Activated T-helper 2 cell treated with anti-CD3 and anti-CD28 coated beads, Interferon-gamma antibody, Interleukin-2, Interleukin-4, amounts not matched to agents 10 μg/mL and 5 μg/mL and 100 μg/mL, durations not matched to agents 14 hours and 24 hours and 36 hours (primary cell): ENCODE results near the gene FTO. TPM values are rescaled to one million over a fixed set of nuclear protein-coding genes. Genes with fewer than 3 reads are reported as not detected.
"Not testable (repeated sequence)": the region's sequence is repeated elsewhere in the genome, so short reads cannot be mapped to it uniquely, and the experiment has no call there.

Experiments
- DNase-seq: peaks from one replicate; pipeline ENCODE4 v3.0.0; 2021; ENCODE audit warnings: low spot score
- H3K27ac Mint-ChIP-seq: one replicate; pipeline ENCODE4 v1.8.0; 2021; ENCODE audit warnings: mixed read lengths
- H3K27me3 Mint-ChIP-seq: one replicate; pipeline ENCODE4 v1.8.0; 2021; ENCODE audit warnings: low read depth, mixed read lengths
- H3K36me3 Mint-ChIP-seq: one replicate; pipeline ENCODE4 v1.8.0; 2021; ENCODE audit warnings: low read depth, mixed read lengths
- H3K4me1 Mint-ChIP-seq: one replicate; pipeline ENCODE4 v1.8.0; 2021; ENCODE audit warnings: low read depth, mixed read lengths
- H3K4me3 Mint-ChIP-seq: one replicate; pipeline ENCODE4 v1.8.0; 2021; ENCODE audit warnings: low read depth, mild to moderate bottlenecking, moderate library complexity, mixed read lengths
- H3K9me3 Mint-ChIP-seq: one replicate; pipeline ENCODE4 v1.8.0; 2021; ENCODE audit warnings: mixed read lengths
- intact Hi-C: fragments of 100-400 bp; cut with micrococcal nuclease; formaldehyde crosslinking; loops from one replicate; pipeline ENCODE4 v1.15.1; 2023
- total RNA-seq: library from RNA; stranded (reverse); gene quantifications from 2 replicates; pipeline ENCODE4 v1.2.3, GENCODE V29; 2022

The FTO gene
- total RNA-seq, 1 donor from 2014 or later: 62.7 TPM

- H3K4me3 Mint-ChIP-seq, H3K4me1 Mint-ChIP-seq, H3K27me3 Mint-ChIP-seq, H3K27ac Mint-ChIP-seq, DNase-seq, intact Hi-C loops: not testable (repeated sequence)
- peaks cover 17% of the 10 kb centered on the region for H3K9me3 Mint-ChIP-seq
- peaks cover 24% of the 10 kb centered on the region for H3K36me3 Mint-ChIP-seq
Observed at GRCh38 chr16:53685334-53685733, 18.6 kb upstream of the FTO start.

DNA sequence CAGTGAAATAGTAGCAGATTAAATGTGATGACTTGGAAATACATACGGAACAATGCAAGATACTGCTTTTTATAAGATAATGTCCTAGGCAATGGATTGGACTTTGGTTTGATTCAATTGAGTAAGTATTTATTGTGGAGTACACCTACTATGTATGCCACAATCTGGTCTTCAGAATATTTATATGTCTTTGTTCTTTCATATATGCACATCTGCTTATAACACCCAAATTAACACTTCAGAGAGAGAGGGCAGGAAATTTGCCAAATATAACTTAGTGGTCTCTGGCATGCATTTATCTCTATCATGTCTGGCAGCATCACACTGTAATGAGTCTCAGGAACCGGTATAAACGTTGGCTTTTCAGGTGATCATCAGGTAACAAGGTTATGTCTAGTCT lies 17.2 kb upstream of the FTO start:
- peaks cover 24% of the 10 kb centered on the region for H3K36me3 Mint-ChIP-seq
- H3K9me3 Mint-ChIP-seq: peaks cover 17% of the 10 kb centered on the region
- intact Hi-C loops: no loop called here
- no peaks in the 10 kb centered on the region for H3K27me3 Mint-ChIP-seq
- H3K4me1 Mint-ChIP-seq: peaks cover 3% of the 10 kb centered on the region
- no peak overlapping the region for H3K4me3 Mint-ChIP-seq
- no peak for DNase-seq
- H3K27ac Mint-ChIP-seq: no peak overlapping the region

- H3K27ac Mint-ChIP-seq: no peak overlapping the region
- DNase-seq: no peak
- no peaks in the 10 kb centered on the region for H3K27me3 Mint-ChIP-seq
- intact Hi-C loops: no loop called here
- H3K4me1 Mint-ChIP-seq: peaks cover 3% of the 10 kb centered on the region
- peaks cover 18% of the 10 kb centered on the region for H3K36me3 Mint-ChIP-seq
- H3K9me3 Mint-ChIP-seq: peaks cover 9% of the 10 kb centered on the region
- H3K4me3 Mint-ChIP-seq: no peak overlapping the region
Observed at GRCh38 chr16:53689636-53690035, 14.3 kb upstream of the FTO start.

- no peaks in the 10 kb centered on the region for H3K4me1 Mint-ChIP-seq
- H3K4me3 Mint-ChIP-seq: no peak overlapping the region
- H3K27me3 Mint-ChIP-seq: no peaks in the 10 kb centered on the region
- DNase-seq: no peak
- no peak overlapping the region for H3K27ac Mint-ChIP-seq
- intact Hi-C loops: no loop called here
- H3K9me3 Mint-ChIP-seq: no peaks in the 10 kb centered on the region
- peaks cover 12% of the 10 kb centered on the region for H3K36me3 Mint-ChIP-seq
Observed at GRCh38 chr16:53690771-53691170, 13.2 kb upstream of the FTO start.

DNA sequence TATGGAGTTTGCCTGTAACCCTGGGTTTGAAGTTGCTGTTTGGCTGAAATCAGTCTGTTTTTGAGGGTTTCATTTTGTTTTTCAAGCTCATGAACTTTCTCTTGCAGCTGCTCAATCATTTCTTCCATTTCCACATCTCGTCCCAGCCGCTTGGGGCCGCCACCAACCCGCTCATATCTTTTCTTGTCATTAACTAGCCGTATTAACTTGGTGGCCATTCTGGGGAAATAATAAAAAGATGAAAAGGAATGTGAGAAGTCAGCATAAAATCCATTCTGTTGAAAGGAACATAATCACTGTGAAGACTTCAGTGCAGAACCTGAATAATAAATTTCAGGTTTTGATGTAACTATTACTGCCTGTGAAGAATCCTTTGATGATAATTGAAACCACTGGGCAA lies 11.8 kb upstream of the FTO start:
- no peak for DNase-seq
- peaks cover 8% of the 10 kb centered on the region for H3K36me3 Mint-ChIP-seq

DNA sequence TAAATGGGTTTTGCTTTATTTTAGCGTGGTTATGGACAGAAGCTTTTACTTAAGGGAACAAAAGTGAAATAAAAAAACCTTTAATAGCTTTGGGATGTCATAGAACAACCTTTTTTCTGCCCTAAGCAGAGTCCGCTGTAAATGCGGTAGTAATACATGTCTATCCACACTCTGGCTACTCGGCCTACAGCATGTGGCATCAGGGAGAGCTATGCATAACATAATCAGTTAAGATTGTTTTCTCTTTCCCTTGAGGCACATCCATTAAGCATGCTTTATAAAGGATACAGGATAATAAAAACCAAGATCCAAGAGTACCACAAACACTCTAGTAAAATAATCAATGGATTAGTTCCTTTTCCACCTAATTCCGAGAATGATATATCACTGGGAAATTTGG lies 10.6 kb upstream of the FTO start:
- H3K27ac Mint-ChIP-seq: no peak overlapping the region
- no peaks in the 10 kb centered on the region for H3K27me3 Mint-ChIP-seq
- H3K4me3 Mint-ChIP-seq: no peak overlapping the region
- intact Hi-C loops: no loop called here
- H3K36me3 Mint-ChIP-seq: peaks cover 8% of the 10 kb centered on the region
- no peaks in the 10 kb centered on the region for H3K4me1 Mint-ChIP-seq
- no peak for DNase-seq
- H3K9me3 Mint-ChIP-seq: no peaks in the 10 kb centered on the region

More for the DNA sequence above, 11.8 kb upstream of the FTO start:
- no peaks in the 10 kb centered on the region for H3K27me3 Mint-ChIP-seq
- H3K4me1 Mint-ChIP-seq: no peaks in the 10 kb centered on the region
- no peak overlapping the region for H3K27ac Mint-ChIP-seq
- intact Hi-C loops: no loop called here
- H3K4me3 Mint-ChIP-seq: no peak overlapping the region
- H3K9me3 Mint-ChIP-seq: no peaks in the 10 kb centered on the region

GRCh38 chr16:53695070-53695469 lies 8.9 kb upstream of the FTO start:
- H3K9me3 Mint-ChIP-seq: no peaks in the 10 kb centered on the region
- H3K4me3 Mint-ChIP-seq: no peak overlapping the region
- H3K27ac Mint-ChIP-seq: no peak overlapping the region
- no peak for DNase-seq
- no peaks in the 10 kb centered on the region for H3K4me1 Mint-ChIP-seq
- peaks cover 11% of the 10 kb centered on the region for H3K36me3 Mint-ChIP-seq
- intact Hi-C loops: no loop called here
- no peaks in the 10 kb centered on the region for H3K27me3 Mint-ChIP-seq

DNA sequence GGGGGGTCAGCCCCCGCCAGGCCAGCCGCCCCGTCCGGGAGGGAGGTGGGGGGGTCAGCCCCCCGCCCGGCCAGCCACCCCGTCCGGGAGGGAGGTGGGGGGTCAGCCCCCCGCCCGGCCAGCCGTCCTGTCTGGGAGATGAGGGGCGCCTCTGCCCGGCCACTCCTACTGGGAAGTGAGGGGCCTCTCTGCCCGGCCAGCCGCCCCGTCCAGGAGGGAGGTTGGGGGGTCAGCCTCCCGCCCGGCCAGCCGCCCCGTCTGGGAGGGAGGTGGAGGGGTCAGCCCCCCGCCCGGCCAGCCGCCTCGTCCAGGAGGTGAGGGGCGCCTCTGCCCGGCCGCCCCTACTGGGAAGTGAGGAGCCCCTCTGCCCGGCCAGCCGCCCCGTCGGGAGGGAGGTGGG lies 5.7 kb upstream of the FTO start:
- H3K27me3 Mint-ChIP-seq, DNase-seq, H3K4me3 Mint-ChIP-seq, intact Hi-C loops, H3K9me3 Mint-ChIP-seq, H3K4me1 Mint-ChIP-seq, H3K36me3 Mint-ChIP-seq, H3K27ac Mint-ChIP-seq: not testable (repeated sequence)

GRCh38 chr16:53704445-53704813 lies 473 bp downstream of the FTO start:
- Mint-ChIP-seq H3K4me3 (peak overlapping the region; percentile 100), H3K36me3 (peaks cover 18% of the 10 kb centered on the region), H3K27me3 (no peaks in the 10 kb centered on the region), H3K4me1 (peaks cover 25% of the 10 kb centered on the region), H3K9me3 (no peaks in the 10 kb centered on the region), H3K27ac (peak overlapping the region; percentile 98)
- no peak for DNase-seq
- intact Hi-C loops: loop anchor here (2.0 to 10.0 kb wide), 3 partner anchors 40 to 650 kb away; partner anchors contain the start of genes CHD9, CHD9NB and RBL2

- Mint-ChIP-seq H3K4me1 (peaks cover 25% of the 10 kb centered on the region), H3K27ac (no peak overlapping the region), H3K27me3 (no peaks in the 10 kb centered on the region), H3K9me3 (no peaks in the 10 kb centered on the region), H3K36me3 (peaks cover 20% of the 10 kb centered on the region), H3K4me3 (no peak overlapping the region)
- no peak for DNase-seq
- intact Hi-C loops: loop anchor here (10.0 kb wide), 1 partner anchor 653 kb away; the partner anchor contains the start of genes CHD9 and CHD9NB
Observed at GRCh38 chr16:53707671-53708070, 3.7 kb downstream of the FTO start.

- H3K27ac Mint-ChIP-seq: no peak overlapping the region
- intact Hi-C loops: loop anchor here (10.0 kb wide), 1 partner anchor 654 kb away; the partner anchor contains the start of genes CHD9 and CHD9NB
- H3K4me3 Mint-ChIP-seq: no peak overlapping the region
- DNase-seq: no peak
- H3K4me1 Mint-ChIP-seq: peaks cover 25% of the 10 kb centered on the region
- no peaks in the 10 kb centered on the region for H3K27me3 Mint-ChIP-seq
- H3K9me3 Mint-ChIP-seq: no peaks in the 10 kb centered on the region
- peaks cover 22% of the 10 kb centered on the region for H3K36me3 Mint-ChIP-seq
Observed at GRCh38 chr16:53708490-53708889, 4.5 kb downstream of the FTO start.

DNA sequence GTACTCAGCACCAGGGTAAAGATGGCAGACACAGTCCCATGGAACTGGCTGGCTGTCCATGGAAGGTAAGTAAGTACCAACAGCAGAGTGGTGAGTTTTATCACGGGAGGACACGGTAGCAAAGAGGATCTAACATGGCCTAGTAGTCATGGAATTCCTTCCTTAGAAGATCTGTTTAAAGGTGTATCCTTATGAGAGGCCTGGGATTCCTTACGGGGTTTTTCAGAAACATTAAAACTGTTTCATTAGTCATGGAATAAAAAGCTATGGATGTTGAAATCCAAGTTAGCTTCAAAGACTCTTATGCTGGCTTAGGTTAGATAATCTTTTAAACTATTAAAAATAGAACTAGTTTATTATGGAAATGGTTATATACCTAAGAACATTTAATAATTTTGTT lies 7.4 kb downstream of the FTO start:
- DNase-seq: no peak
- no peaks in the 10 kb centered on the region for H3K9me3 Mint-ChIP-seq
- peaks cover 19% of the 10 kb centered on the region for H3K4me1 Mint-ChIP-seq
- H3K27ac Mint-ChIP-seq: no peak overlapping the region
- H3K36me3 Mint-ChIP-seq: peaks cover 19% of the 10 kb centered on the region
- H3K4me3 Mint-ChIP-seq: no peak overlapping the region
- intact Hi-C loops: no loop called here
- no peaks in the 10 kb centered on the region for H3K27me3 Mint-ChIP-seq

GRCh38 chr16:53712065-53712464 lies 8.1 kb downstream of the FTO start:
- DNase-seq: no peak
- Mint-ChIP-seq H3K4me1 (peaks cover 19% of the 10 kb centered on the region), H3K4me3 (no peak overlapping the region), H3K36me3 (peaks cover 12% of the 10 kb centered on the region), H3K27ac (no peak overlapping the region), H3K27me3 (no peaks in the 10 kb centered on the region), H3K9me3 (no peaks in the 10 kb centered on the region)
- intact Hi-C loops: no loop called here
